NCI-H2171 treated with DMSO at 0.1 percent for 48 hours (cell line): ENCODE results near the gene MEAF6.

Experiments
- DNase-seq: peaks from one replicate; lab custom pipeline; 2025; lab: John Stamatoyannopoulos, UW

MEAF6 gene

GRCh38 chr1:37484325-37485051 lies 30.1 kb downstream of the MEAF6 start:
- no peak for DNase-seq

GRCh38 chr1:37483785-37484184 lies 30.8 kb downstream of the MEAF6 start:
- no peak for DNase-seq

- DNase-seq = no peak
Measured at GRCh38 chr1:37482796-37483744, 31.5 kb downstream of the MEAF6 start.

GRCh38 chr1:37482004-37482785 lies 32.4 kb downstream of the MEAF6 start:
- DNase-seq = no peak

GRCh38 chr1:37481289-37482003 lies 33.1 kb downstream of the MEAF6 start:
- DNase-seq = no peak

- DNase-seq = no peak
Measured at GRCh38 chr1:37480581-37481288, 33.8 kb downstream of the MEAF6 start.

GRCh38 chr1:37480125-37480466 lies 34.5 kb downstream of the MEAF6 start:
- DNase-seq = no peak

GRCh38 chr1:37479255-37480124 lies 35.1 kb downstream of the MEAF6 start:
- DNase-seq = peak; percentile 58

- no peak for DNase-seq
Measured at GRCh38 chr1:37478890-37479254, 35.7 kb downstream of the MEAF6 start.

GRCh38 chr1:37478451-37478881 lies 36.1 kb downstream of the MEAF6 start:
- no peak for DNase-seq

- no peak for DNase-seq
Measured at GRCh38 chr1:37477946-37478345, 36.6 kb downstream of the MEAF6 start.

- DNase-seq = peak; percentile 50
Measured at GRCh38 chr1:37477198-37477931, 37.2 kb downstream of the MEAF6 start.

- peak; percentile 37 for DNase-seq
Measured at GRCh38 chr1:37476460-37477197, 37.9 kb downstream of the MEAF6 start.

- DNase-seq = no peak
Measured at GRCh38 chr1:37476087-37476452, 38.5 kb downstream of the MEAF6 start.

GRCh38 chr1:37475380-37476086 lies 39.0 kb downstream of the MEAF6 start:
- no peak for DNase-seq

- no peak for DNase-seq
Measured at GRCh38 chr1:37474697-37475379, 39.7 kb downstream of the MEAF6 start.

GRCh38 chr1:37474046-37474696 lies 40.4 kb downstream of the MEAF6 start, which contains the start of gene ZC3H12A:
Gene ZC3H12A (plus strand): TSS chr1:37474580. CDS start chr1:37475497, 917 bp downstream.
- peak; percentile 64 for DNase-seq
